Upper lobe of left lung (tissue), 4 donors: ENCODE data around the gene PIM3.

Experiments
- CTCF ChIP-seq, 6 experiments: fragments of 450-650 bp in 4 of 6; fragments of 200-600 bp in 2 of 6; sonication (generic) in 2 of 6; IDR thresholded peaks; one replicate each; pipeline ENCODE4 v1.5.1; 2016 to 2019; ENCODE audit warnings: antibody characterized with exemption in 6 of 6
- POLR2A ChIP-seq, 4 donors: fragments of 450-650 bp; IDR thresholded peaks; one replicate each; pipeline ENCODE4 v1.5.1; 2016 to 2017; ENCODE audit warnings: antibody characterized with exemption in 4 of 4, mild to moderate bottlenecking in 2 of 4
- POLR2AphosphoS5 ChIP-seq, 2 donors: sonication (generic); formaldehyde crosslinking; IDR thresholded peaks; one replicate each; pipeline ENCODE4 v1.5.1; 2017; ENCODE audit warnings: antibody characterized with exemption in 2 of 2

DNA sequence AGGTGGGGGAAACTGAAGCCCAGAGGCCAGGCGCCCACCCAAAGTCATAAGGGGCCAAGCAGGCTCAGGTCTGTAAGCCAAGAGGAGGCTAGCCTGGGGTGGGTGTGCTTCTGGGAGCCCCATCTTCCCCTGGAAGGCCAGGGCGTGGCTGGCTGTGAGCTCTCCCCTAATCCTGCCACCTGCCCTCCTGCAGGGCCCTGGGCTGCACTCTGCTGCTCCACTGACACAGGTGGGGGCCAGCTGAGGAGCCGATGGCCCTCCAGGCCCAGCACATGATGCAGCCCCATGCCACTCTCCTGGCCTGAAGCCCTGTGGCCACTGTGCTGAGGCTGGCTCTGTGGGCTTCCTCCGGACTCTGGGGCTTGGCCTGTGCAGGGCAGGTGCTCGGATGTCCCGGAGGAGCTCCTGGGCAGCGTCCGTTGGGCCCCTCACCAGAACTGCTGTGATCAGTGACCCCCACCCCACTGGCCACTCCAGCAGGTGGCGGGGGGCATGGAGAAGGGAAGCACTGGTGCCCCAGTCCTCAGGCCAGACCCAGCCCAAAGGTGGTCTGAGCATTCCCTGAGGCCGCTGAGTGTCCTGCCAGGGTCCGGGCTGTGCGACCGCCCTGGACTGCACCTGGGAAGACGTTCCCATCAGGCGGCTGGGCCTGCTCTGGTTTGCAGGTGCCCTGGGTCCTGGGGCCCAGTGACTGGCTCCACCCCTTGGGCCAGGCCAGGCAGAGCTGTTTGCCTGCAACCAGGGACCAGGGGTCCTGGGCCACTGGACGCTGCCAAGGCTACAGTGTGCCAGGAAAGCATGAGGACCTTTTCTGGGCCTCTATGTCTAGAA is 8.5 kb downstream of the PIM3 start:
- TF ChIP-seq CTCF (IDR thresholded peaks at IDR 0.05) (no peak), POLR2AphosphoS5 (IDR thresholded peaks at IDR 0.05) (no peak), POLR2A (IDR thresholded peaks at IDR 0.05) (peak in 1 of 4 donors; percentile 14)
